VCaP (cell line): ENCODE results near the gene RASA3.

Experiments used
- H3K27ac ChIP-seq: fragments of 450-650 bp; 2 replicates; pipeline ENCODE4 v1.5.1; 2017
- TF ChIP-seq, protein P1 (sequence below): fragments of 450-650 bp; conservative IDR thresholded peaks from 2 replicates; pipeline ENCODE4 v1.5.1; 2017; ENCODE audit warnings: mild to moderate bottlenecking, moderate library complexity

RASA3 gene

DNA sequence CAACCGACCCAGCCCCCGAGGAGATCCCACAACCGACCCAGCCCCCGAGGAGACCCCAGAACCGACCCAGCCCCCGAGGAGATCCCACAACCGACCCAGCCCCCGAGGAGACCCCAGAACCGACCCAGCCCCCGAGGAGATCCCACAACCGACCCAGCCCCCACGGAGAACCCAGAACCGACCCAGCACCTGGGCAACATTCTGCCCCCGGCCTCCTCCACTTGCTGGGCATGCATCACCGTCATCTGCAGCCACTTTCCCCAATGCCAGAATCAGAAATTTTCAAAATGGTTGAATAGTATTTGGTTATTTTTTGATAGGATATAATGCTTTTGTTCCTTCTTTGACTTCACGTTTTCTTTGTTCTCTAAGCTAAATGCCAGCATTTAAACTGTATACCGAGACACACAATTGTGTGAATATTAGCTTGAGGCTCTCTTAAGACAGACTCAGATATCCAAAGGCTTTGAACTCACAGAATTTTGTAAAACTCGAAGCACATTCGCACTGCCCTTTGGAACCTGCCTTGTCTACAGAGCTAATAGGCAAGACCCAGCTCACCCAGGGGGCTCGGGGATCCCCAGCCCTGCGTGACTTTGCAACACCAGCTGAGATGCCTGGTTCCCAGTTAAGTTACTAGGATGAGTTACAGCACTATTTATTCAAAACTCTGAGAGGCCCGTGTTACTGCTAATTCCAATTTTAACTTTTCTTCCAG lies 15.5 kb upstream of the RASA3 start:
- TF ChIP-seq, protein P1, sequence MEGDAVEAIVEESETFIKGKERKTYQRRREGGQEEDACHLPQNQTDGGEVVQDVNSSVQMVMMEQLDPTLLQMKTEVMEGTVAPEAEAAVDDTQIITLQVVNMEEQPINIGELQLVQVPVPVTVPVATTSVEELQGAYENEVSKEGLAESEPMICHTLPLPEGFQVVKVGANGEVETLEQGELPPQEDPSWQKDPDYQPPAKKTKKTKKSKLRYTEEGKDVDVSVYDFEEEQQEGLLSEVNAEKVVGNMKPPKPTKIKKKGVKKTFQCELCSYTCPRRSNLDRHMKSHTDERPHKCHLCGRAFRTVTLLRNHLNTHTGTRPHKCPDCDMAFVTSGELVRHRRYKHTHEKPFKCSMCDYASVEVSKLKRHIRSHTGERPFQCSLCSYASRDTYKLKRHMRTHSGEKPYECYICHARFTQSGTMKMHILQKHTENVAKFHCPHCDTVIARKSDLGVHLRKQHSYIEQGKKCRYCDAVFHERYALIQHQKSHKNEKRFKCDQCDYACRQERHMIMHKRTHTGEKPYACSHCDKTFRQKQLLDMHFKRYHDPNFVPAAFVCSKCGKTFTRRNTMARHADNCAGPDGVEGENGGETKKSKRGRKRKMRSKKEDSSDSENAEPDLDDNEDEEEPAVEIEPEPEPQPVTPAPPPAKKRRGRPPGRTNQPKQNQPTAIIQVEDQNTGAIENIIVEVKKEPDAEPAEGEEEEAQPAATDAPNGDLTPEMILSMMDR, result no peak
- H3K27ac ChIP-seq, result no peak overlapping the region

DNA sequence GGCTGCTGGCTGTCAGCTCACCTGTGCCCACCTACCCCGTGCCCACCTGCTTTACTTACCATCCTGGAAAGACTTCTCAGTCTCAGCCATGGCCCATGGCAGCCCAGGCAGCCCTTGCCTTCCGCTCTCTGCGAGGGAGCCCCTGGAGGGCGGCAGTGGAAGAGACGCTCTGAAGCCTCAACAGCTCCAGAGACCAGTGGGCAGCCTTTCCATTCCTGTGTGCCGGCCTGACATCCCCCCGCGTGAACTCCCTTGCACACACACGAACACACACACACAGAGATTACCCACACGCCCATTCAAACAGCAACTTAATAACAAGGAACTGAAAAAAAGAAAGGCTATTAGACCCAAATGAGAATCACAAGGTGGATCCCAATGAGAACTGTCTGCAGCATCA lies 14.2 kb upstream of the RASA3 start:
- H3K27ac ChIP-seq, result no peak overlapping the region
- TF ChIP-seq, protein P1, result no peak

DNA sequence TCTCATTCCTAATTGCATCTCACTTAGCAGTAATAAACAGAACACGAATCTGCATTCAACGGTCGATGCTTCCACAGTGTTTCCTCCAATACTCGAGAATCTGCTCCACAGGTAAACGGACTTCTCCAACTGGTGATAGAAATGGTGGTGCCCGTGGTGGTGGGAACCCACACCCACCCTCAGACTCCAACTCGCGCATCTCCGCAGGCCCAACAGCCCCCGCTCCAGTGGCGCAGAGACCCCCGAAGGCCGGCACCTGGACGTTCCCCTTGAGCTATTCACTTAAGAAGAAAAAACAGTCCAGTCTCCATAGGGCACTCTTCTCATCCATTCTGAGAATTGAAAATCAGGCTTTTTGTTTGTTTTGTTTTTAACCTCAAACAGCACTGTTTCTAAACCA lies 13.8 kb upstream of the RASA3 start:
- TF ChIP-seq, protein P1, result no peak
- no peak overlapping the region for H3K27ac ChIP-seq

DNA sequence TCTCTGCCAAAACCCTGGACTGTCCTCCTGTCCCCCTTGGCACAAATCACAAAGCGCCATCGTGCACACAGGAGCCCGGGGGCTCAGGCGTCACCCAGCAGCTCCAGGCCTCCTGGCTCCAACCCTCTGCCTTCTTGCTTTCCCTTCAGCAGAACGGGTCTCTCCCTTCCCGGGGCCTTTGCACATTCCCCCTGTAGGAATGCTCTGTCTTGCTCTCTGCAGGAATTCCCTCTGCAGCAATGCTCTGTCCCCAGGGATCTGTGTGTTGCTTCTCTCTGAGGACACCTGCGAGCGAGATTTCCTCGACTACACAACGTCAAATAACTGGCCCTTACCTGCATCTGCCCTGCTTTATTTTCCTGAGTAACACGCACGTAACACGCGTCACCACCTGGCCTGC lies 13.3 kb upstream of the RASA3 start:
- TF ChIP-seq, protein P1, result no peak
- H3K27ac ChIP-seq, result no peak overlapping the region

DNA sequence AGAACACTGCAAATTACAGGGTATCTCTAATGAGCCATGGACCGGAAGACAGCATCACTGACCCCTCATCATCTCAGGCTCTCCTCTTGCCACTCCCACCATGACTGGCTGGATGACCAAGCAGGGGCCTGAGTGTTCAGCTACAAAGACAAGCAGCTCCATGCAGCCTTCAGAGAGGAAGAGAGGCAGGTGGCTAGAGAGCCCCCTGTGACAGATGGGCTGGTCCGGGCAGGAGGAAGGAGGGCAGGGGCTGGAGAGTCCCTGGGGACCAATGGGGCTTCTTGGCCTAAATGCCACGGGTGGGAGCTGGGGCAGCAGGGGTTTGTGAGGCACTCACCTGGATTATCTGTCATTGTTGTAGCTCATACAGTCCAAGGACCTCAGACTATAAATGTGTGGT lies 12.8 kb upstream of the RASA3 start:
- TF ChIP-seq, protein P1, result no peak
- H3K27ac ChIP-seq, result no peak overlapping the region

DNA sequence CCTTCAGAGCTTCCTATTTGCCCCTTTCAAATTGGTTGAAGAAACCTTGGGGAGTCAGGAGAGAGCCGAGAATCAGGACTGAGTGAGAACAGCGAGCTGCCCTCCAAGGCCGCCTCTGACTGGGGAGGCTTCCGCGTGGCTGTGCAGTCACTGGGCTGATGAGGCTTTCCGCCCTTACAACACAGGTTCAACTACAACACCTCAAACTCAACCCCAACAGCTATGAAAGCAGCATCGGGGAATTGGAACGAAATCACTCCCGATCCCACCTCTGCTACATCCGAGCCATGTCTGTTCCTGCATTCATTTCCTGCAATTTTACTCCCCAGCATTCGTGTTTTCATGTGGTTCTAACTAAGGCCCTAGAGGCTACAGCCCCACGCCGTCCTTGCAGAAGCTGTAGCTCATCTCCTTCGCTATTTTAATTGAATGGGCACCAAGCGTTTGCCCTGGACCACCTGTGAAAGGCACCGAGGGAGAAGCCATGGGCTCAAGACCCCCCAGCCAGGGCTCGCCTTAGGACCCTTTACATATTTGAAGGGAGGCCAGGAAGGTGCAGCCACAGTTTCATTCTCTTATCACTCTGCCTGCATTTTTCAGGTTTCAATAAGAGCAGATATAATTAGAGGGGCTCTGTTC lies 12.3 kb upstream of the RASA3 start:
- TF ChIP-seq, protein P1, result no peak
- no peak overlapping the region for H3K27ac ChIP-seq

DNA sequence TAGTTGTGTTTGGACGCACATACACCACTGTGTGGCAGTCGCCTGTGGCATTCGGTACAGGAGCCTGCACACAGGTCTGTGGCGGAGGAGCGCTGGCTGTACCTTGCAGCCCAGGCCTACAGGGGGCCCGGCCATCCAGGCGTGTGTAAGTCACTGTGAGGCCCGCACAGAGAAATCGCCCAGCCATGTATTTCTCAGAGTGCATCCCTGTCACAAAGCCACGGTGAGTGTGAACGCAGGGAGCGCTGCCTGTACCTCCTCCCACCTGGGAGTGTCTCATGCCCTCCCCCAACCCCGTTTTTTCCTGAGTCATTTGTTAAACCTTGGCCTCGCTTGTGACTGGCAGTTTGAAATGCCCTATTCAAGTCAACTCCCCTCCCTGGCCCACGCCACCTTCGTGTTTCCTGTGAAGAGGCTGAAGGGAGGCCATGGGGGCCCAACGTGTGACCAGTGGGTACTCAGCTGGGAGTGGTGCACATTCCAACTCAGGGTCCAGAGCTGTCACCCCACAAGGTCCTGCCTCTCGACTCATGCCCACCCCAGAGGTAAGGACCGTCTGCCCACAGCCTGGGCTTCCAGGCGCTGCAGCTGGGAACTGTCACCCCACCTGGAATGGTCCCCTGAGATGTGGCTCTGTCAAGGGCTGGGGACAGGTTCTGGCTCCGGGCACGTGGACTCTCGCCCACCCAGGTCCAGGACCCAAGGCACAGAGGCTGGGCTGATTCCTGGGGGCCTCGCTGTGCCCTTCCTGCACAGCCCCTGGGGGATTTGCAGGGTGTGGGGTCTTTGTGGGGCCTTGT lies 11.6 kb upstream of the RASA3 start:
- no peak overlapping the region for H3K27ac ChIP-seq
- TF ChIP-seq, protein P1, result no peak
